Upper lobe of left lung (tissue), 4 donors: ENCODE results near the gene SERF1B.
"Not testable (repeated sequence)": the region's sequence is repeated elsewhere in the genome, so short reads cannot be mapped to it uniquely, and the experiment has no call there.

Experiments used
- EP300 ChIP-seq, 4 donors: sonication (generic); formaldehyde crosslinking; IDR thresholded peaks; one replicate each; pipeline ENCODE4 v1.5.1; 2017; ENCODE audit warnings: antibody characterized with exemption in 4 of 4, control low read depth in 2 of 4
- POLR2A ChIP-seq, 4 donors: fragments of 450-650 bp; IDR thresholded peaks; one replicate each; pipeline ENCODE4 v1.5.1; 2016 to 2017; ENCODE audit warnings: antibody characterized with exemption in 4 of 4, mild to moderate bottlenecking in 2 of 4
- POLR2AphosphoS5 ChIP-seq, 2 donors: sonication (generic); formaldehyde crosslinking; IDR thresholded peaks; one replicate each; pipeline ENCODE4 v1.5.1; 2017; ENCODE audit warnings: antibody characterized with exemption in 2 of 2
- TF ChIP-seq, protein P1 (sequence below), 6 experiments: fragments of 450-650 bp in 4 of 6; fragments of 200-600 bp in 2 of 6; sonication (generic) in 2 of 6; IDR thresholded peaks; one replicate each; pipeline ENCODE4 v1.5.1; 2016 to 2019; ENCODE audit warnings: antibody characterized with exemption in 6 of 6

GRCh38 chr5:70077632-70078031 lies 52.6 kb downstream of the SERF1B start:
- TF ChIP-seq, protein P1, sequence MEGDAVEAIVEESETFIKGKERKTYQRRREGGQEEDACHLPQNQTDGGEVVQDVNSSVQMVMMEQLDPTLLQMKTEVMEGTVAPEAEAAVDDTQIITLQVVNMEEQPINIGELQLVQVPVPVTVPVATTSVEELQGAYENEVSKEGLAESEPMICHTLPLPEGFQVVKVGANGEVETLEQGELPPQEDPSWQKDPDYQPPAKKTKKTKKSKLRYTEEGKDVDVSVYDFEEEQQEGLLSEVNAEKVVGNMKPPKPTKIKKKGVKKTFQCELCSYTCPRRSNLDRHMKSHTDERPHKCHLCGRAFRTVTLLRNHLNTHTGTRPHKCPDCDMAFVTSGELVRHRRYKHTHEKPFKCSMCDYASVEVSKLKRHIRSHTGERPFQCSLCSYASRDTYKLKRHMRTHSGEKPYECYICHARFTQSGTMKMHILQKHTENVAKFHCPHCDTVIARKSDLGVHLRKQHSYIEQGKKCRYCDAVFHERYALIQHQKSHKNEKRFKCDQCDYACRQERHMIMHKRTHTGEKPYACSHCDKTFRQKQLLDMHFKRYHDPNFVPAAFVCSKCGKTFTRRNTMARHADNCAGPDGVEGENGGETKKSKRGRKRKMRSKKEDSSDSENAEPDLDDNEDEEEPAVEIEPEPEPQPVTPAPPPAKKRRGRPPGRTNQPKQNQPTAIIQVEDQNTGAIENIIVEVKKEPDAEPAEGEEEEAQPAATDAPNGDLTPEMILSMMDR (IDR thresholded peaks at IDR 0.05), result not testable (repeated sequence)
- TF ChIP-seq EP300, POLR2A, POLR2AphosphoS5 (IDR thresholded peaks at IDR 0.05): not testable (repeated sequence)
